HG02623 (cell line): ENCODE data around the gene RSPH6A.
A peak's percentile ranks its signal among the peaks of the same experiment; 100 is the strongest.

Experiments
- ATAC-seq: cut with Tn5 transposase; IDR thresholded peaks from one replicate; pipeline ENCODE4 v1.9.1; 2021; ENCODE audit warnings: moderate library complexity; ENCODE audit not compliant: unreplicated experiment

The RSPH6A gene

DNA sequence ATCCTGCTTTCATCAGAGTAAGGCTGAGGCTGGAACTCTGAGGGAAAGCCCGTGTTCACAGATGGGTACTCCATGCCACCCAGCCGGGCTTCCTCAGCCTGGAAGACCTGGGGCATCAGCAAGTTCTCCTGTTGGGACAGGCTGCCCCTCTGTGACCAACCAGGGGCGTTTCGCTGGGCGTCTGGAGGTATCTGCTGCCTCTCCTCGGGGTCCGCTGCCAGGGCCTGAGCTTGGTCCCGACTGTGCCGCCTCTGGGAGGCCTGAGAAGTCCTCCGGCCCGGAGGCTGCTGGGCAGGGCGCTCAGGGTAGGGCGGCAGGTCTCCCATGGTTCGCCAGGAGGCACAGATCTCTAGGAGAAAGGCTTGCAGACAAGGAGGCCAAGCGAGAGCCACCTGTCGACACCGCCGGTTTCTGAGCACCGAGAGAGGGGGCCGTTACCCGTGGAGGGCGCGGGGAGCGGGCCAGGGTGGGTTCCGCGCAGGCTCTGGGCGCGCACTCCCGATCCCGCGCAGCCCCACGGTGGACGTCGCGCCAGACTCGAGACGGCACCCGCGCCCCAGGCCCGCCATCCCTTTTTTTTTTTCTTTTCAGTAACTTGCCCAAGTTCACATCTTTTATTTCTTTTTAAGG lies at the start of gene RSPH6A:
RSPH6A (minus strand) TSS at position 458 of the 630 bp plus-strand sequence; CDS start at position 326, 132 bp downstream.
- no peak for ATAC-seq

DNA sequence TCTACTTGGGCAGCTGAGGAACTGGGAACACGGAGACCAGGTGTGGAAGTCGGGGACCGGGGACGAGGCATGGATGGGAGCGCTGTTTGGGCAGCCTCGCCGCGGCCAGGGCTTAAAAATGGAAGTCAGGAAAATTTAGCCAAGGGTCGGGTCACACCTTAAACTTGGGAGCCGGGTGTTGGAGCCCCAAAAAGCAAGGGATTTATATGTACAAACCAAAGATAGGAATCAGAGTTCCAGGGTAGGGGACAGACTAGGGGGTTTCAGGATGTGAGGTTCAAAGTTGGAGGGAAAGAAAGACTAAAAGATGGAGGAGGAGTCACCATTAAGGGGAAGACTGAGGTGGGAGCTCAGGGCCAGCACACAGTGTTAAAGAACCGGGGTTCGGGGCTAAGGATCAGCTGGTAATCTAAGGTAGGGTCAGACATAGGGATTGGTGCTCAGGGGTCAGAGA lies 49.5 kb upstream of the RSPH6A start:
- ATAC-seq = no peak

DNA sequence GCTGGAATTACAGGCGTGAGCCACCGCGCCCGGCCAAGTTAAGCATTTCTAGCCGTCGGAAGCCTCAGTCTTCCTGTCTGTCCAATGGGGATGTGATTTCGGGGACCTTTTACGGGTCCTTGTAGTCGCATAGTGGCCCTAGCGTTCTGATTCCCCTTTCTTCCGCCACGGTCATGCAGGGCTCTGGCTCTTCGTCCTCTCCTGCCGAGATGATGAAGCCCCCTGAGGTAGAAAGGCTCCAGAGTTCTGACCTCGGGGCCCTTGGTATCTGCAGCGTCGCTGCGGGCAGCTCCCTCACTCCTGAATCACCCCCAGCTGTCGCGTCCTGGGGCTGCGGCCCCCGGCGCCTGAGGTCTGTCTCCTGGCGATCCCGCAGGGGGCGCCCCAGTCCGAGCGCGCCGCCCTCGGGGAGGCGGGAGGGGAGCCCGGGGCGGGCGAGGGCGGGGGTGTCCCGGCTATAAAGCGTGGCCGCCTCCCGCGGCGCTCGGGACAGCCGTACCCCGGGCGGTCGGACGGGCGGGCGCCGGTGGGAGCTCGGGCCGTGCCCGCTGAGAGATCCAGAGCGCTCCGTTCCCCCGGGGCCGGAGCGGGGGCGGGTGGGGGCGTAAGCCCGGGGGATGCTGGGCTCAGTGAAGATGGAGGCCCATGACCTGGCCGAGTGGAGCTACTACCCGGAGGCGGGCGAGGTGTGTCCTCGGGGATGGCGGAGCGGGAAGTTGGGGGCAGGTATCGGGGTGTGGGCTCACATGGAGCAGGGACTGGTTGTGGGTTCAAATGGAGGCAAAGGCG lies 48.9 kb upstream of the RSPH6A start, which contains the start of gene FOXA3:
FOXA3 (plus strand) TSS at position 487 of the 789 bp plus-strand sequence; CDS start at position 618, 131 bp downstream.
- no peak for ATAC-seq

DNA sequence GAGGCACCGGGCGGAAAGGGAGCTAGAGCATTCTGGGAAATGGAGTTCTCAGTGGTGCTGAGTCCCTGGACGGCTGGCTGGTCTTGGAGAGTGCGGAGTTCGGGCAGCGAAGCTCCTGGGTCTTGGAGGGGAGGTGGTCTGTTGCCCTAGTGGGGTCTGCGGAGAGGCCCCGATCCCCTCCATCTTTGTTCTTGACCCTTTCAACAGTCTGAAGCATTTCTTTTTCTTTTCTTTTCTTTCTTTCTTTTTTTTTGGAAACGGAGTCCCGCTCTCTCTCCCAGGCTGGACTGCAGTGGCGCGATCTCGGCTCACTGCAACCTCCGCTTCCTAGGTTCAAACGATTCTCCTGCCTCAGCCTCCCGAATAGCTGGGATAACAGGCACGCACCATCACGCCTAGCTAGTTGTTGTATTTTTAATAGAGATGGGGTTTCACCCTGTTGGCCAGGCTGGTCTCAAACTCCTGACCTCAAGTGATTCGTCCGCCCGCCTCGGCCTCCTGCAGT lies 48.3 kb upstream of the RSPH6A start:
- no peak for ATAC-seq

DNA sequence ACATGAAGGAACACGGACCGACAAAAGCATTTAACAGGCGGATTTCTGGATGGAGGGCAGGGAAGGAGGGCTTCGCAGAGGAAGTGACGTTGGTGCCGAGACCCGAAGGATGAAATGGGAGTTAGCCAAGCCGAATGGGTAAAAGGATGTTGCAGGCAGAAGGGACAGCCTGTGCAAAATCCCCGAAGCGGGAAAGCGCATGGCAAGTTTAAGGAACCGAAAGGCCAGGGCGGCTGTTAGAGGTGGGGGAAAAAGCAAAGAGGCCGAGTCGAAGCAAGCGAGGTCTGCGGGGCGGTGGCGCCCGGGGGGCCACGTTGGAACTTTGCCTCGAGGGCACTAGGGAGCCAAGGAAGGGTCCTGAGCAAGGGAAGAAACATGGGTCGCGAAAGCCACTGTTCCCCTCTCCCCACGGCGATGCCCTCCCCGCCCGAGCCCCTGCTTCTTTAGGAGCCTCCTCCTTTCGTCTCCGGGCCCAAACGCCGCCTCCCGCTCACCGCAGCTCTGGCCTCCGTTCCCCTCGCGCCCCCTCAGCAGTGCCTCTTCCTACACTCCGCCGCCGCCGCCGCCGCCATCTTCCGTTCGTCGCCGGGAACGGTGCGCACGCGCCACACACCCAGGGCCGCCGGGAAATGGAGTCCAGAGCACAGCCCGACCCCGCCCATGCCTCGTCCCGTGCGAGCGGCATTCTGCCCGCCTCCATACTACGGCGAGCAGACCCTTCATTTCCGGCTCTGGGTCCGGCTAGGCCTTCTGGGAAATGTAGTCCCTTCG lies 47.6 kb upstream of the RSPH6A start, which contains the start of gene SYMPK:
SYMPK (minus strand) TSS at position 584 of the 771 bp plus-strand sequence. CDS start 8,652 bp downstream, outside the sequence.
- peak; percentile 89 for ATAC-seq

DNA sequence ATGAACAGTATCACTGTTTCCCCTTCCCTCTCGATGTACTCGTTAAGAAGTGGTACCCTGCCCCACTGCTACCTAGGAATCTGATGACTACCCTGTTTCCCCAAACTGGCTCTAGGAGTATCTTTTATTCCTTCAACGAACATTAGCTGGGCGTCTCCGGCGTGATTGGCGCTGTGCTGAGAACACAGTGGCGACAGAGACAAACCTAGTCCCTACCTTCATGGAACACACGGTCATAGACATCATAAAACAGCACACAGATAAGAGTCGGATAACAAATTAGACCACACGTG lies 47.1 kb upstream of the RSPH6A start:
- no peak for ATAC-seq

DNA sequence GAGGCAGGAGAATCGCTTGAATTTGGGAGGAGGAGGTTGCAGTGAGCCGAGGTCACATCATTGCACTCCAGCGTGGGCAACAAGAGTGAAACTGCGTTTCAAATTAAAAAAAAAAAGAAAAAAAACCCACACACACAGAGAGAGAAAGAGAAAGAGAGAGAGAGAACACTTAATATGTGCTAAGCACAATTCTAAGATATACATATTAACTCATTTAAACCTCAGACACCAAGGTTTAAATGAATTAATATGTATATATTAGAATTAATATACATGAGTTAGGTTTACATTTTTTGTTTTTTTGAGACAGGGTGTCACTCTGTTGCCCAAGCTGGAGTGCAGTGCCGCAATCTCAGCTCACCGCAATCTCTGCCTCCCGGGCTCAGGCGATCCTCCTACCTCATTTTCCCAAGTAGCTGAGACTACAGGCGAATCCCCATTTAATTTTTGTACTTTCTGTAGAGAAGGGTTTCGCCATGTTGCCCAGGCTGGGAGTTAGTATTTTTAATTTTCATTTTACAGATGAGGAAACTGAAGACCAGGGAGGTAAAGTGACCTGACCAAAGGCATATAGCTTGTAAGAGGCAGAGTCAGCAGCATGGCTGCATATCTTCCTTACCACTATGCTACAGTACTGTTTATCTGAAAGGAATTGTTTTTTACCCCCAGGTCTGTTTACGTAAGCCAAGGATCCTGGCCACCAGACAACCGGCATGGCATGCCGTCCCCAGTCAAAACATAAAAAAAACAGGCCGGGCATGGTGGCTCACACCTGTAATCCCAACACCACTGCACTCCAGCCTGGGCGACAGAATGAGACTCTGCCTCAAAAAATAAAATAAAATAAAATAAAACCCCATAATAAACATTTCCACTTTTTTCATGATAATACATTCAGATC lies 45.5 kb upstream of the RSPH6A start:
- no peak for ATAC-seq

DNA sequence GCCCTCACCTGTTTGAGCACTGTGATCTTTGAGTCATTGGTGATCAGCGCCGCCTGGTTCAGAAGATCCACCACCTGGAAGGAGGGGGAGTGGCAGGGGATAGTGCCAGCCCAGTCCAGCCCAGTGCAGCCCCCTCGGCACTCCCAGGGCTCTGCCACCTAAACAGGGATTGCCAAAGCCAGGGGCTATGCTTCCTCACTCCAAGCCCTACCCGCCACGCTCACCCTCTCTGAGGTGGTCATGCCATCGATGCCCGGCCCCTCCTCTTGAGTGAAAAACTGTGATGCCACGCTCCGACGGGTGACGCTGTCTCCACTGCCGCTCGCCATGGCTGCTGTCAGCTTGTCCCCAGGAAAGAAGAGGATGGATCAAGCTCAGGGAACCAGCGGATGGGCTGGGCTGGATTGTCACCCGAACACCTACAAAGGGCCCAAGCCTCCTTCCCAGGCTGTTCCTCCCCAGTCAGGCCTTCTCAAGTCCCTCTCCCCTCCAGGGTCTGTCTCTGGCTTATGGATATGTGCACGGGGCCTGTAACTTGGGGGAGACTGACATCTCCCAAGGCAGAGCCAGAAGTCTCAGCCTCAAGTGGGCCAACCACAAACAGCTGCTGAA lies 39.2 kb upstream of the RSPH6A start:
- no peak for ATAC-seq

DNA sequence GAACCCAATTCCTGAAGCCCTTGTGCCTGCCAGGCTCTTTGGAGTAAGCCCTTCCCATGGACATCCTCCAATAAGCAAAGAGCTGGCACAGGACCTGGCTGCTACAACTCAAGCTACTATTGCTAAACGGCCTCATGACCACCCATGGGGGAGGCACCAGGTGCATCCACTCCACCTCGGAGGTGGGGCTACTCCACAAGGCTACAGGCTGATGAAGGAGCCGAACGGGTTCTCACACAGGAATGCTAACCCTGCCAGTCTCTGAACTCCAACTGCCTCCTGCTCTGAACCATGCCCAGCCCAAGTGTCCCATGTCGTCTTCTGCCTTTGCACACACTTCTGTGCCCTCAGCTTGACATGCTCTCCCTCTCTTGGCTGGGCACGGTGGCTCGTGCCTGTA lies 37.9 kb upstream of the RSPH6A start:
- ATAC-seq = no peak

DNA sequence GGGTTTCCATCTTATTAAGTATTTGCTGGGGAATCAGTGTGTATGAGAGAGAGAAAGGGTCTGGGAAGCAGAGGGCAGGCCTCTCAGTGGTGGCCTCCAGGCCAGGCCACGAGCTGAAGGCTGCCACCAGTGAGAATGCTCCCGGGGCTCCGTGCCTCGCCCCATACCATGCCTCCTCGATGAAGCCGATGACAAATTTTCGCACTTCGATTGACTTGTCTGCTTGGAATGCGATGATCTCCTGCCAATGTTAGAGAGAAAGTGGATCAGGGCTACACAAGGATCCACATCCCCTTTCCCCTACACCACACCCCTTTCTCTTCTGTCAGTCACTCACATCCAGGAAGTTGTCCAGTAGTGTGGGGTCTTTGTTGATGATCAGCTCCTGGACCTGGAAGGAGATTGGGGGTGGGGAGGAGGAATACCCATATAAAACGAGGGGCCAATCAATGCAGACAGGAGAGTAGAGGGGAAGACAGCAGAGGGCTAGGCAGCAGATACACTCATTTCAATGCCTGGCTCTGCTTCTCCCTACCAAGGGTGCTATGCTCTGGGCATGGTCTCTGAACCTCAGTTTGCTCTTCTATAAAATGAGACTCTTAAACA lies 37.1 kb upstream of the RSPH6A start:
- ATAC-seq = no peak

DNA sequence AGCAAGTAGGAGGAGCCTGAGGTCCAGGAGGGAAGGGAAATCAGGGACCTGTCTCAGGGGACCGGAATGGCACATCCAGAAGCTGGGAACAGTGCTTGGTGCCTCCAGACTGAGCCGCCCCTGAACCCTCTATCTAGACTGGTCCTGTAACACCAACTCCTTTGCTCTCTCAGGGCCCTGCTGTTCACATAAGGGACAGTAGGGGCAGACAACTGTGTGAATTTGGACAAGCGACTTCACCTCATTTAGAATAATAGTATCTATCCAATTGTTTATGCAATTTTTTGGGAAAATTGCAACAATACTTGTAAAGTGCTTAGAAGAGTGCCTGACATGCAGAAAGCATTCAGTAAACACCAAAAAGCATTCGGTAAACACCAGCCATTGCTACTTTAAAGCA lies 33.8 kb upstream of the RSPH6A start:
- ATAC-seq = no peak

DNA sequence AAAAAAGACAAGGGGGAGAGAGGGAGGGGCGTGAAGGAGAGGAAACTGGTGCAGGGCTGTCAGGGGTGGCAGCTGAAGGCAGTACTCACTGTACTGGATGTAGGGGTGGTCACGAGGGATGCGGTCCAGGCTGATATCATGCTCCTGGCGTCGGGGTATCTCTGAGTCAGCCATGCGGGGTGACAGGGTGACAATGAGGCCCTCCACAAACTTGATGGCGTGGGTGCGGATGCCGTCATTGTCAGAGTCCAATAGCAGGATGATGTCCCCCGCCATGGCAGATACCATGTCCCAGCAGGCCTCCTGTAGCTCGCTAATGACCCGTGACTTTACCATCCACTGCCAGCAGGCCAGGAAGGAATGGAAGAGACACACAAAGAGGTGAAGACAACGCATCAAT lies 32.6 kb upstream of the RSPH6A start:
- no peak for ATAC-seq

DNA sequence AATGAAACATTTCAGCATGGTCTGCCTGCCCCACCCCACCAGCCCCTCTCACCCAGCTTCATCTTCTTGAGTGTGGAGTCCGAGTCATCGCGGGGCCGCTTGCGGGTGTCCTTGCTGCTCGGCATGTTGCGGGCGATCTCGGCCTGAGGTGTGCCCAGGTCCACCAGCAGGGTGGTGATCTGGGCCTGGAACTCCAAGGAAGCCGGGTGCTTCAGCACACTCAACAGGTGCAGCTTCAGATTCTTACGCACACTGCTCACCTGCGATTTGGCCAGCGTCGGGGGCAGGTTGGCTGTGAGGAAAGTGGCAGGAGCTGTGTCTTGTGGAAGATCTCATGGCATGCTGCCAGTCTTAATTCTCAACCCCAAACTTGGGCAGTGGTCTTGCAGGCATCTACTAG lies 27.1 kb upstream of the RSPH6A start:
- no peak for ATAC-seq

DNA sequence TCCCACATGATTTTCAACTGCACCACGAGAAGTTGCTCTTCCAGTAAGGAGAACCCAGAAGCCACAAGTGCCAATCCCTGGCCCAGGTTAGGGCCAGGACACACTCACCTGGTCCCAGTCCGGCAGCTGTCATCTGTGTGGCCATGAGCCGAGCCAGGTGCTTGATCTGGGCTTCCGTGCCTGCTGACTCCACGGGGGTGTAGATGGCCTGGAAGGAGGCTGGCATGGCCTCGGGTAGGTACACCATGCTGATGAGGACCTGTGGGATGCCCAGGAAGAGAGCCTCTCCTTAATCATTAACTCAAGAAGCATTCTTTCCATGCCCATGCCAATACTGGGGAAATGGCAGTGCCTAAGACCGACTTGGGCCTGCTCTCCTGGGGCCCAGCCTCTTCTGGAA lies 19.9 kb upstream of the RSPH6A start:
- ATAC-seq = no peak

DNA sequence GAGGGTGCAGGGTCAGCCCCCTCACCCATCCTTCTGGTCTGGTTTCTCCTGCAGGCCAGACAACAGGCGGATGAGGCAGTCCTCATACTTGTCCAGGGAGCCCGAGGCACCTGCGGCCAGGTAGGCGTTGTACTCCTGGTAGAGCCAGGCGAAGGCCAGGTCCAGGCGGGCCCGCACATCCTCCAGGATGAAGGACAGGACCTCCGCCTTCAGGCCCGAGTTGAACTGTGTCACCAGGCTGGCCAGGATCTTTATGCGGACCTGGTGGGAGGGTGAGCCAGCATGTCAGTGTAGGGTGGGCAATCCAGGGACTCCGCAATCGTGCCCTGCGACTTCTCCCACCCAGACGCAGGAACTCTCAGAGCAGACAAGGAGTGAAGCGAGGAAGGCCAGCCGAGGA lies 13.8 kb upstream of the RSPH6A start:
- no peak for ATAC-seq

DNA sequence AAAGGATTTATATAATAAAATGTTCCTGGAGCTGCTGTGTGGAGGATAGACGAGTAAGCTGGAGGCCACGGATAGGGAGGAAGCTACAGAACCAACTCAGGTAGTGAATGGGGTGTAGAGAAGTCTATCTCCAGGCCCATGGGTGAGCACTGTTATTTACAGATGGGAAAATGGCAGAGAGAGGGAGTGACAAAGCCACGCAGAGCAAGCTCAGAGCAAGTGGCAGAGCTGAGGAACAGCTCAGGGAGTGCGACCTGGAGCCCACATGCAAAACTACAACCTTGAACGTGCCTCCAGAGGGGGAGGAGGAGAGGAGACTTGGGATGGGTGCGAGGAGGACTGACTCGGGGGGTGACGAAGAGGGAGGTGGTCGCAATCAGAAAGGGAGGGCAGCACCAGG lies 13.4 kb upstream of the RSPH6A start:
- no peak for ATAC-seq

DNA sequence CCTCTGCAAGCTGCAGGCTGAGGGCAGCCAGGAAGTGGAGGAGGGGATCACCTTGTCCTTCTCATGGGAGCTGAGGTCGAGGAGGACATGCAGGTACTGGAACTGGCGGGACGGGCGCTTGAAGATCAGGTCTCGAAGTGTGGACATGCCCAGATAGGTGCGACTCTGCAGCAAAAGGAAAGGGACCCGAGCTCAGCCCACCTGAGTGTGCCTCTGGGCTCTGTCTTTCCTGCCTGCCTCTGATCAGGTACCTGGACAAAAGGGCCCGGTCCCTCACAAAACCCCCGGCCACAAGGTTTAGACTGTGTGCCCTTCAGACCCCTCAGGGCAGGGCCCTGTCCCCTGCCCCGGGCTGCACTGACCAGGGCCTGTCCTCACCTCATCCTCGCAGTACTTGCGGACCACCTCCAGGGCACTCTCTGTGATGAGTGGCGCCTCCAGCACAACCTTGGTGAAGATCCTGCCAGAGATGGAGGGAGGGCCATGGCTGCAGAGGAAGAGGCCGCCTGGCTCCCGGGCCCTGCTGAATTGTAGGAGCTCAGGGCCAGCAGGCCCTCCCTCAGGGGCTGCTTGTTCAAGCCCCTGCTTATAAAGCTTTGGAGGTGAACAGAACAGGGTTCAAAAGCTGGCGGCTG lies 12.5 kb upstream of the RSPH6A start:
- no peak for ATAC-seq

DNA sequence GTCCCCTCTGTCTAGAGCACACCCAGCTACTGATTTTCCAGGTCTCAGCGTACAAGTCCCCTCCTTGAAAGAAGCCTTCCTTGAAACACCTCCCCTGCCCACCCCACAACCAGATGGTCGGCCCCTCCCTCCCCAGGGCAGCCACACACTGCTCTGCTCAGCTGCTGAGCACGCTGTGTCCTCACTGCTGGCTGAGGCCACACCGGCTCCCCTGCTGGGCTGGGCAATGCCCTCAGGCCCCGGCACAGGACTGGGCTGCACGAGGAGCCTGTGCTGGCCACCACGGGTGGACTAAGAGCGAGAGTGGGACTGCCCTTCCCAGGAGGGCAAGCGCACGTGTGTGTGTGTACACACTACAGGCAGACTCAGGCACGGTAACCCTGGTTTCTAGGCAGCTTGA lies 11.8 kb upstream of the RSPH6A start:
- ATAC-seq = no peak
